Endothelial cell of umbilical vein (primary cell): ENCODE measurements around the gene AFAP1L2. TPM values are rescaled to one million over a fixed set of nuclear protein-coding genes. Genes with fewer than 3 reads are reported as not detected.

Source experiments
- BruUV-seq: library from RNA; stranded (reverse); fragments of 400-500 nt; replicated peaks from 2 replicates; lab custom pipeline; 2021; lab: Mats Ljungman, UMichigan
- CTCF ChIA-PET: fragments of 300-600, 350-600 bp; sonication (Branson Sonifier 250); formaldehyde crosslinking; loops from one replicate; lab custom pipeline; 2021; ENCODE audit warnings: antibody characterized with exemption, inconsistent platforms; lab: Charles Lee
- POLR2A ChIA-PET: fragments of 300-600, 350-600 bp; sonication (Branson Sonifier 250); formaldehyde crosslinking; loops from one replicate; lab custom pipeline; 2021; ENCODE audit warnings: antibody characterized with exemption, inconsistent platforms; lab: Charles Lee
- DNase-seq: peaks from one replicate; pipeline ENCODE4 v3.0.0-alpha.2; 2011; ENCODE audit warnings: low read depth, low spot score
- FAIRE-seq: peaks from 2 replicates; lab custom pipeline; 2011; peaks lifted over from hg19 to GRCh38; lab: Jason Lieb, UNC
- H2AFZ ChIP-seq: 2 replicates; pipeline ENCODE4 v1.6.0; 2012; ENCODE audit warnings: low read depth, low read length, control low read depth, inconsistent platforms
- H3K27ac ChIP-seq: 2 replicates; pipeline ENCODE4 v1.5.1; 2011; ENCODE audit warnings: low read depth, mild to moderate bottlenecking, control low read depth, low read length, moderate library complexity; ENCODE audit not compliant: insufficient read depth
- H3K27me3 ChIP-seq, 2 experiments: 2 replicates each; pipeline versions ENCODE4 v1.6.0 to v1.6.1; 2011; ENCODE audit warnings: low read length in 2 of 2, mixed read lengths in 1 of 2; ENCODE audit not compliant: control insufficient read depth in 2 of 2, insufficient read depth in 2 of 2
- H3K36me3 ChIP-seq, 2 experiments: 2 replicates in 1 of 2; 3 replicates in 1 of 2; pipeline ENCODE4 v1.5.1; 2011; ENCODE audit warnings: low read length in 2 of 2, mild to moderate bottlenecking in 1 of 2, moderate library complexity in 1 of 2; ENCODE audit not compliant: control insufficient read depth in 2 of 2, insufficient read depth in 2 of 2; ENCODE audit errors: extremely low read depth in 1 of 2
- H3K4me1 ChIP-seq: 3 replicates; pipeline ENCODE4 v1.5.1; 2011; ENCODE audit warnings: mild to moderate bottlenecking, low read length; ENCODE audit not compliant: control insufficient read depth, insufficient read depth; ENCODE audit errors: extremely low read depth
- H3K4me2 ChIP-seq: 2 replicates; pipeline ENCODE4 v1.6.1; 2011; ENCODE audit warnings: low read length, control low read depth, mixed read lengths; ENCODE audit not compliant: insufficient read depth
- H3K4me3 ChIP-seq, 3 experiments: fragments of 200-600 bp in 1 of 3; sonication (generic), shearing (Covaris generic) in 1 of 3; replicated peaks in 1 of 3; 2 replicates each; pipeline ENCODE4 v1.5.1; 2011 to 2016; ENCODE audit warnings: control low read depth in 3 of 3, low read length in 3 of 3, mild to moderate bottlenecking in 2 of 3, inconsistent platforms in 1 of 3, low read depth in 1 of 3, moderate library complexity in 1 of 3; ENCODE audit not compliant: insufficient read depth in 1 of 3
- H3K79me2 ChIP-seq: 2 replicates; pipeline ENCODE4 v1.6.0; 2012; ENCODE audit warnings: low read length, inconsistent platforms; ENCODE audit not compliant: control insufficient read depth, insufficient read depth
- H3K9ac ChIP-seq: replicated peaks from 2 replicates; pipeline ENCODE3; 2011; ENCODE audit warnings: low read length, control low read depth; ENCODE audit not compliant: insufficient read depth; ENCODE audit errors: extremely low read depth
- H3K9me1 ChIP-seq: replicated peaks from 3 replicates; pipeline ENCODE4 v1.6.0; 2011; ENCODE audit warnings: mild to moderate bottlenecking, low read length; ENCODE audit not compliant: control insufficient read depth, insufficient read depth; ENCODE audit errors: extremely low read depth
- H3K9me3 ChIP-seq: replicated peaks from 2 replicates; pipeline ENCODE4 v1.5.1; 2012; ENCODE audit warnings: low read length, inconsistent platforms; ENCODE audit not compliant: control insufficient read depth, insufficient read depth
- H4K20me1 ChIP-seq: replicated peaks from 2 replicates; pipeline ENCODE3; 2011; ENCODE audit warnings: mild to moderate bottlenecking, low read length; ENCODE audit not compliant: control insufficient read depth, insufficient read depth; ENCODE audit errors: extremely low read depth
- CTCF ChIP-seq, 2 donors: IDR thresholded peaks; 1 replicate in 1 of 2; 2 replicates in 1 of 2; pipeline ENCODE4 v1.5.1; 2011; ENCODE audit warnings: low read length in 2 of 2, mild to moderate bottlenecking in 2 of 2, moderate library complexity in 2 of 2, control low read depth in 1 of 2, inconsistent platforms in 1 of 2, low read depth in 1 of 2; ENCODE audit not compliant: insufficient read depth in 1 of 2; ENCODE audit errors: extremely low read depth in 1 of 2
- EZH2 ChIP-seq: IDR thresholded peaks from 2 replicates; pipeline ENCODE4 v1.6.1; 2012; ENCODE audit warnings: borderline replicate concordance, low read depth, mild to moderate bottlenecking, moderate library complexity, low read length, inconsistent platforms; ENCODE audit not compliant: severe bottlenecking
- JUN ChIP-seq: IDR thresholded peaks from 2 replicates; pipeline ENCODE4 v1.6.1; 2011; ENCODE audit warnings: borderline replicate concordance, low read depth; ENCODE audit not compliant: insufficient read length, insufficient read depth
- MAX ChIP-seq: IDR thresholded peaks from 2 replicates; pipeline ENCODE4 v1.6.1; 2011; ENCODE audit not compliant: insufficient read depth, insufficient read length
- dilution Hi-C: fragments of 300-500 bp; cut with MboI; formaldehyde crosslinking; loops from one replicate; pipeline ENCODE4 v1.15.0; 2019; ENCODE audit warnings: low sequenced_read_pairs; ENCODE audit not compliant: extremely low pct_ligation_motif_present
- intact Hi-C: fragments of 100-400 bp; cut with micrococcal nuclease; formaldehyde crosslinking; loops from one replicate; pipeline ENCODE4 v1.10.0; 2022
- polyA plus RNA-seq, 4 experiments: library from polyadenylated mRNA; depleted of rRNA in 3 of 4; stranded (reverse) in 3 of 4; unstranded in 1 of 4; fragments of >200 nt; gene quantifications; 2 replicates each; pipeline versions ENCODE4 v1.2.1 to v1.2.3, GENCODE V29; 2011 to 2012; ENCODE audit warnings: missing spikeins in 1 of 4
- total RNA-seq: library from RNA; stranded (reverse); gene quantifications from 2 replicates; pipeline ENCODE4 v1.2.3, GENCODE V29; 2021

The AFAP1L2 gene
- total and polyA plus RNA-seq, 2 donors (not counting 3 experiments of a cell fraction or from before 2014, with no cell fraction given), result 0.90 to 4.1 TPM

- no peak for FAIRE-seq
- Histone ChIP-seq H3K9me3 (no peaks in the 10 kb centered on the region), H4K20me1 (no peaks in the 10 kb centered on the region), H3K4me3 (no peak overlapping the region), H3K4me1 (no peaks in the 10 kb centered on the region), H3K4me2 (no peak overlapping the region), H3K27ac (no peak overlapping the region), H3K79me2 (no peaks in the 10 kb centered on the region), H3K9me1 (no peaks in the 10 kb centered on the region), H2AFZ (no peak overlapping the region), H3K36me3 (no peaks in the 10 kb centered on the region), H3K27me3 (no peaks in the 10 kb centered on the region), H3K9ac (no peak overlapping the region)
- TF ChIP-seq EZH2, result no peak
- TF ChIP-seq MAX, result no peak
- CTCF ChIA-PET, result no interaction called here
- POLR2A ChIA-PET, result no interaction called here
- DNase-seq, result no peak
- dilution Hi-C loops (no loop called here), intact Hi-C loops (no loop called here)
- no TSS peak for BruUV-seq
Observed at GRCh38 chr10:114255227-114255626, 149.1 kb downstream of the AFAP1L2 start.

GRCh38 chr10:114252883-114253282 lies 151.4 kb downstream of the AFAP1L2 start:
- Histone ChIP-seq H3K27me3 (no peaks in the 10 kb centered on the region), H3K36me3 (no peaks in the 10 kb centered on the region), H3K9me3 (no peaks in the 10 kb centered on the region), H3K79me2 (no peaks in the 10 kb centered on the region), H3K27ac (no peak overlapping the region), H3K9ac (no peak overlapping the region), H3K4me3 (no peak overlapping the region), H3K4me2 (no peak overlapping the region), H4K20me1 (no peaks in the 10 kb centered on the region), H3K9me1 (no peaks in the 10 kb centered on the region), H2AFZ (no peak overlapping the region), H3K4me1 (no peaks in the 10 kb centered on the region)
- DNase-seq (no peak), FAIRE-seq (no peak)
- TF ChIP-seq EZH2, result no peak
- TF ChIP-seq CTCF (IDR thresholded peaks at IDR 0.05; ENCODE audit: extremely low read depth in 1 of 2, insufficient read depth in 1 of 2, low read depth in 1 of 2, low read length in 2 of 2), result no peak
- TF ChIP-seq JUN, result no peak
- no TSS peak for BruUV-seq
- intact Hi-C loops, result no loop called here
- dilution Hi-C loops, result no loop called here
- POLR2A ChIA-PET, result no interaction called here
- CTCF ChIA-PET, result no interaction called here
